Endodermal cell (in vitro differentiated cells): ENCODE measurements around the gene RGS7. TPM values are rescaled to one million over a fixed set of nuclear protein-coding genes. Genes with fewer than 3 reads are reported as not detected.

ENCODE experiments used
- DNase-seq: peaks from one replicate; pipeline ENCODE4 v3.0.0-alpha.2; 2017
- H3K27ac ChIP-seq: 2 replicates; pipeline ENCODE4 v1.5.1; 2013; ENCODE audit warnings: mild to moderate bottlenecking, low read depth, low read length, moderate library complexity
- H3K27me3 ChIP-seq: 2 replicates; pipeline ENCODE4 v1.6.1; 2013; ENCODE audit warnings: mild to moderate bottlenecking, low read length, moderate library complexity; ENCODE audit not compliant: insufficient read depth, control insufficient read depth, poor library complexity, severe bottlenecking
- H3K36me3 ChIP-seq: 2 replicates; pipeline ENCODE4 v1.7.0; 2013; ENCODE audit warnings: mild to moderate bottlenecking, low read length, moderate library complexity; ENCODE audit not compliant: control insufficient read depth, insufficient read depth
- H3K4me1 ChIP-seq: one replicate; pipeline ENCODE4 v1.7.0; 2013; ENCODE audit warnings: low read length; ENCODE audit not compliant: control insufficient read depth, insufficient read depth
- H3K4me3 ChIP-seq: 2 replicates; pipeline ENCODE4 v1.5.1; 2013; ENCODE audit warnings: mild to moderate bottlenecking, low read length, moderate library complexity
- H3K9ac ChIP-seq: 2 replicates; pipeline ENCODE4 v1.6.1; 2013; ENCODE audit warnings: mild to moderate bottlenecking, low read length, moderate library complexity; ENCODE audit not compliant: poor library complexity, severe bottlenecking; ENCODE audit errors: extremely low read depth
- H3K9me3 ChIP-seq: 2 replicates; pipeline ENCODE4 v1.6.1; 2013; ENCODE audit warnings: mild to moderate bottlenecking, low read length, moderate library complexity; ENCODE audit not compliant: control insufficient read depth
- H3K27ac Mint-ChIP-seq: 2 replicates; pipeline ENCODE4 v1.8.0; 2020; ENCODE audit warnings: mixed read lengths
- H3K27me3 Mint-ChIP-seq: 2 replicates; pipeline ENCODE4 v1.8.0; 2021; ENCODE audit warnings: mild to moderate bottlenecking, mixed read lengths; ENCODE audit not compliant: insufficient read depth
- H3K36me3 Mint-ChIP-seq: 2 replicates; pipeline ENCODE4 v1.8.0; 2020; ENCODE audit warnings: low read depth, mixed read lengths
- H3K4me1 Mint-ChIP-seq: 2 replicates; pipeline ENCODE4 v1.8.0; 2020; ENCODE audit warnings: mixed read lengths
- H3K4me3 Mint-ChIP-seq: 2 replicates; pipeline ENCODE4 v1.8.0; 2020; ENCODE audit warnings: mild to moderate bottlenecking, moderate library complexity, mixed read lengths
- H3K9me3 Mint-ChIP-seq: 2 replicates; pipeline ENCODE4 v1.8.0; 2020; ENCODE audit warnings: mild to moderate bottlenecking, mixed read lengths
- CTCF ChIP-seq: fragments of 200-600 bp; sonication (generic); conservative IDR thresholded peaks from 2 replicates; pipeline ENCODE4 v1.5.0; 2021; ENCODE audit warnings: antibody characterized with exemption, mild to moderate bottlenecking
- WGBS, 2 experiments: methylation state at CpG; one replicate each; pipeline versions ENCODE4 v1.1.5 to v1.1.7; 2013; ENCODE audit warnings: missing lambda C conversion rate in 2 of 2, mixed read lengths in 1 of 2; ENCODE audit not compliant: insufficient coverage in 1 of 2, insufficient read length in 1 of 2; 5-methylcytosine and 5-hydroxymethylcytosine counted together
- total RNA-seq, 2 donors: library from RNA; stranded (reverse); fragmentation: NEBNext Ultra II Directional in 1 of 2; extraction: Animal tissue kit (Norgen Biotek cat#: 25700) in 1 of 2; gene quantifications; 2 replicates in 1 of 2; 3 replicates in 1 of 2; pipeline ENCODE4 v1.2.1, GENCODE V29; 2021

The RGS7 gene
- total RNA-seq, 2 donors from 2014 or later = 1.0 to 1.1 TPM

GRCh38 chr1:241352401-241352800 is 4.6 kb downstream of the RGS7 start:
- Mint-ChIP-seq H3K27ac (no peak overlapping the region), H3K4me1 (peaks cover 3% of the 10 kb centered on the region), H3K4me3 (no peak overlapping the region), H3K27me3 (peaks cover 14% of the 10 kb centered on the region), H3K36me3 (no peaks in the 10 kb centered on the region), H3K9me3 (no peaks in the 10 kb centered on the region)
- H3K9me3 ChIP-seq = no peaks in the 10 kb centered on the region
- H3K27ac ChIP-seq = no peak overlapping the region
- H3K4me3 ChIP-seq = no peak overlapping the region
- TF ChIP-seq CTCF = no peak
- no peaks in the 10 kb centered on the region for H3K4me1 ChIP-seq
- no peak overlapping the region for H3K9ac ChIP-seq
- WGBS, 2 experiments = 83% methylated on average over 2 of the region's 2 CpGs; no CpG with 5 or more reads in 1 of the 2 experiments
- peaks cover 26% of the 10 kb centered on the region for H3K27me3 ChIP-seq
- no peak for DNase-seq
- H3K36me3 ChIP-seq = no peaks in the 10 kb centered on the region

GRCh38 chr1:241351841-241352240 is 5.2 kb downstream of the RGS7 start:
- Histone ChIP-seq H3K4me3 (no peak overlapping the region), H3K27me3 (peaks cover 26% of the 10 kb centered on the region), H3K9ac (no peak overlapping the region), H3K9me3 (no peaks in the 10 kb centered on the region), H3K4me1 (no peaks in the 10 kb centered on the region), H3K36me3 (no peaks in the 10 kb centered on the region), H3K27ac (no peak overlapping the region)
- Mint-ChIP-seq H3K9me3 (no peaks in the 10 kb centered on the region), H3K27me3 (peaks cover 14% of the 10 kb centered on the region), H3K36me3 (no peaks in the 10 kb centered on the region), H3K4me1 (peaks cover 3% of the 10 kb centered on the region), H3K4me3 (no peak overlapping the region), H3K27ac (no peak overlapping the region)
- no peak for TF ChIP-seq CTCF
- no peak for DNase-seq
- 80 to 89% methylated on average over 3 of the region's 3 CpGs for WGBS, 2 experiments

GRCh38 chr1:241343956-241344355 is 13.0 kb downstream of the RGS7 start:
- Histone ChIP-seq H3K27ac (no peak overlapping the region), H3K4me3 (no peak overlapping the region), H3K4me1 (no peaks in the 10 kb centered on the region), H3K9me3 (no peaks in the 10 kb centered on the region), H3K27me3 (no peaks in the 10 kb centered on the region), H3K9ac (no peak overlapping the region), H3K36me3 (no peaks in the 10 kb centered on the region)
- Mint-ChIP-seq H3K27me3 (no peaks in the 10 kb centered on the region), H3K36me3 (no peaks in the 10 kb centered on the region), H3K27ac (no peak overlapping the region), H3K4me1 (no peaks in the 10 kb centered on the region), H3K4me3 (no peak overlapping the region), H3K9me3 (peaks cover under 1% of the 10 kb centered on the region)
- 100% methylated on average over 1 of the region's 2 CpGs; no CpG with 5 or more reads in 1 of the 2 experiments for WGBS, 2 experiments
- no peak for TF ChIP-seq CTCF
- DNase-seq = no peak
